Right lobe of liver (tissue), 6 donors: Measurements from ENCODE around the gene TIA1. TPM values are rescaled to one million over a fixed set of nuclear protein-coding genes. Genes with fewer than 3 reads are reported as not detected.
A peak's percentile ranks its signal among the peaks of the same experiment; 100 is the strongest.
"Not testable (repeated sequence)": the region's sequence is repeated elsewhere in the genome, so short reads cannot be mapped to it uniquely, and the experiment has no call there.

Source experiments
- ATAC-seq, 4 donors: fragments of 200-7000 bp; cut with Tn5 transposase; one replicate each; pipeline ENCODE4 v1.9.1; 2020; ENCODE audit warnings: mild to moderate bottlenecking in 4 of 4, moderate library complexity in 4 of 4
- DNase-seq, 3 donors: peaks; one replicate each; pipeline ENCODE4 v3.0.0-alpha.2; 2020
- H3K27ac ChIP-seq, 3 donors: fragments of 200-600 bp; one replicate each; pipeline ENCODE4 v1.8.0; 2022
- H3K27me3 ChIP-seq, 2 donors: fragments of 200-600 bp; one replicate each; pipeline ENCODE4 v1.8.0; 2022
- H3K36me3 ChIP-seq, 4 donors: fragments of 200-600 bp; sonication (generic) in 1 of 4; one replicate each; pipeline versions ENCODE4 v1.5.1 to v1.8.0; 2017 to 2022; ENCODE audit warnings: control low read depth in 1 of 4
- H3K4me1 ChIP-seq, 4 donors: fragments of 200-600 bp; sonication (generic) in 1 of 4; one replicate each; pipeline versions ENCODE4 v1.5.1 to v1.8.0; 2017 to 2022; ENCODE audit warnings: control low read depth in 1 of 4
- H3K4me3 ChIP-seq, 3 donors: fragments of 200-600 bp; one replicate each; pipeline ENCODE4 v1.8.0; 2022
- H3K9me3 ChIP-seq, 4 donors: fragments of 200-600 bp; sonication (generic) in 1 of 4; one replicate each; pipeline versions ENCODE4 v1.5.1 to v1.8.0; 2017 to 2022; ENCODE audit warnings: control low read depth in 1 of 4
- POLR2A ChIP-seq: fragments of 450-650 bp; IDR thresholded peaks from one replicate; pipeline ENCODE4 v1.6.1; 2017; ENCODE audit warnings: antibody characterized with exemption, mild to moderate bottlenecking
- WGBS: methylation state at CpG from one replicate; pipeline ENCODE4 v1.1.6; 2018; ENCODE audit warnings: low coverage, low lambda C conversion rate; ENCODE audit not compliant: insufficient coverage; ENCODE audit errors: missing lambda C conversion rate; 5-methylcytosine and 5-hydroxymethylcytosine counted together
- intact Hi-C, 2 donors: fragments of 100-400 bp; cut with DNase I; formaldehyde crosslinking; loops; one replicate each; pipeline versions ENCODE4 v1.11.2 to v1.14.1; 2022
- total RNA-seq, 6 experiments: library from RNA; depleted of rRNA in 2 of 6; stranded (reverse); fragments of >200 nt in 2 of 6; fragmentation: NEBNext Ultra II Directional in 3 of 6; extraction: Animal tissue kit (Norgen Biotek cat#: 25700) in 3 of 6; gene quantifications; one replicate each; pipeline versions ENCODE4 v1.1.0 to v1.2.4, GENCODE V29; 2016 to 2023
- TF ChIP-seq, protein P1 (sequence below), 4 donors: fragments of 200-600 bp in 3 of 4; fragments of 450-650 bp in 1 of 4; IDR thresholded peaks; one replicate each; pipeline versions ENCODE4 v1.5.1 to v1.8.0; 2016 to 2022; ENCODE audit warnings: antibody characterized with exemption in 4 of 4, mild to moderate bottlenecking in 2 of 4
- donor health status: DM: no; HTN: yes; CAD: no.
- donor health status: DM: no; HTN: no; CAD: no.
- donor health status: DM: no; HTN: no; CAD: no.
- donor health status: DM: no; HTN: yes; CAD: no.
- donor health status: DM: no; HTN: yes; CAD: no.

TIA1 gene
- total RNA-seq, 6 experiments from 2014 or later: 27.5 to 44.2 (median 35.8) TPM

DNA sequence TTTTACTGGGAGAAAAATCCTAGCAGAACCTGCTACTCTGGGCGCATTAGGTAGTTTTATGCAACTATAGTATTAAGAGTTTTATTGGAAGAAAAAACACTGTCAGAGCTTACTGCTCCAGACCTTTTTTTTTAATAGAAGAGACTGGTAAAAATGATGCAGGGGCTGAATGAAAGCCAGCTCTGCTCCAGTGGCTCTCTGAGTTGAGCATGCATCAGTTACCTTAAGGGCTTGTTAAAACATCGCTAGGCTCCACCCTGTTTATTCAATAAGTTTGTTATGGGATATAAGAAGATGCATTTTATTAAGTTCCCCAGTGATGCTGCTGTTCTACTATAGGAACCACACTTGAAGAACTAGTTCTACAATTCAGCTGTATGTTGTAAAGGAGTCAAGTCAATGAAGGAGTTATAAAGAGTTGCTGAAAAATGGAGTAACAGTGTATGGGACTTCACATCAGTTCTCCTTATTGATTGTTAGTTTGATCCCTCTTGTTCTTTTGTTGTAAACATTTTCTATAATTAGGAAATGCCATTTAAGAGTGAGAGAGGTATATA lies 31.9 kb upstream of the TIA1 start:
- WGBS: 91% methylated on average over 2 of the region's 2 CpGs
- intact Hi-C loops: no loop called here
- Histone ChIP-seq H3K27me3 (no peaks in the 10 kb centered on the region), H3K4me1 (no peaks in the 10 kb centered on the region), H3K27ac (no peak overlapping the region), H3K9me3 (no peaks in the 10 kb centered on the region), H3K4me3 (no peak overlapping the region), H3K36me3 (peaks cover 0 to 71% (median 27%) of the 10 kb centered on the region in 4 donors)
- DNase-seq (no peak), ATAC-seq (no peak)
- TF ChIP-seq, protein P1, sequence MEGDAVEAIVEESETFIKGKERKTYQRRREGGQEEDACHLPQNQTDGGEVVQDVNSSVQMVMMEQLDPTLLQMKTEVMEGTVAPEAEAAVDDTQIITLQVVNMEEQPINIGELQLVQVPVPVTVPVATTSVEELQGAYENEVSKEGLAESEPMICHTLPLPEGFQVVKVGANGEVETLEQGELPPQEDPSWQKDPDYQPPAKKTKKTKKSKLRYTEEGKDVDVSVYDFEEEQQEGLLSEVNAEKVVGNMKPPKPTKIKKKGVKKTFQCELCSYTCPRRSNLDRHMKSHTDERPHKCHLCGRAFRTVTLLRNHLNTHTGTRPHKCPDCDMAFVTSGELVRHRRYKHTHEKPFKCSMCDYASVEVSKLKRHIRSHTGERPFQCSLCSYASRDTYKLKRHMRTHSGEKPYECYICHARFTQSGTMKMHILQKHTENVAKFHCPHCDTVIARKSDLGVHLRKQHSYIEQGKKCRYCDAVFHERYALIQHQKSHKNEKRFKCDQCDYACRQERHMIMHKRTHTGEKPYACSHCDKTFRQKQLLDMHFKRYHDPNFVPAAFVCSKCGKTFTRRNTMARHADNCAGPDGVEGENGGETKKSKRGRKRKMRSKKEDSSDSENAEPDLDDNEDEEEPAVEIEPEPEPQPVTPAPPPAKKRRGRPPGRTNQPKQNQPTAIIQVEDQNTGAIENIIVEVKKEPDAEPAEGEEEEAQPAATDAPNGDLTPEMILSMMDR (IDR thresholded peaks at IDR 0.05): no peak
- TF ChIP-seq POLR2A: no peak

DNA sequence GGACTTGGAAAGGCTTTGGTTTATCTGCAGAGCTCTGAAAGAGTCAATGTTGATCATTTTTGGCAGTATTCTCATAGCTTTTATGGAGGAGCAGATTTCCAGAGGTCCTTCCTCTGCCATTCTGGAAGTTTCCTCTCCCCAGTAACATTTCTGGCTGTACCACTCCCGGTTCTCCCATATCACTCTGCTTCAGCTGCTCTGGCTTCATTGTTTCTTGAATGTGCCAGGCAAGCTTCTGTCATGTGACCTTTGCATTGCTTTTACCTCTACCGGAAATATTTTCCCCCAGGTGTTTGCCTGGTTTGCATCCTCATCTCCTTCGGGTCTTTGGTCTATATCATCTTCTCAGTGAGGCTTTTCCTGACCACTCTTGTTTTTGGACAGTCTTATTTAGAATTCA lies 21.9 kb upstream of the TIA1 start:
- DNase-seq: no peak
- Histone ChIP-seq H3K27ac (peak overlapping the region; percentile 58 to 95 (median 94)), H3K4me3 (peak overlapping the region in 2 of 3 donors; percentile 37 to 49), H3K27me3 (no peaks in the 10 kb centered on the region), H3K36me3 (peaks cover 0 to 16% (median 7%) of the 10 kb centered on the region in 4 donors), H3K4me1 (peaks cover 0 to 21% (median 3%) of the 10 kb centered on the region in 4 donors), H3K9me3 (no peaks in the 10 kb centered on the region)
- WGBS: 27% methylated on average over 3 of the region's 3 CpGs
- TF ChIP-seq, protein P1 (IDR thresholded peaks at IDR 0.05): no peak
- peak; percentile 23 to 40 (median 34) for ATAC-seq
- intact Hi-C loops: no loop called here

DNA sequence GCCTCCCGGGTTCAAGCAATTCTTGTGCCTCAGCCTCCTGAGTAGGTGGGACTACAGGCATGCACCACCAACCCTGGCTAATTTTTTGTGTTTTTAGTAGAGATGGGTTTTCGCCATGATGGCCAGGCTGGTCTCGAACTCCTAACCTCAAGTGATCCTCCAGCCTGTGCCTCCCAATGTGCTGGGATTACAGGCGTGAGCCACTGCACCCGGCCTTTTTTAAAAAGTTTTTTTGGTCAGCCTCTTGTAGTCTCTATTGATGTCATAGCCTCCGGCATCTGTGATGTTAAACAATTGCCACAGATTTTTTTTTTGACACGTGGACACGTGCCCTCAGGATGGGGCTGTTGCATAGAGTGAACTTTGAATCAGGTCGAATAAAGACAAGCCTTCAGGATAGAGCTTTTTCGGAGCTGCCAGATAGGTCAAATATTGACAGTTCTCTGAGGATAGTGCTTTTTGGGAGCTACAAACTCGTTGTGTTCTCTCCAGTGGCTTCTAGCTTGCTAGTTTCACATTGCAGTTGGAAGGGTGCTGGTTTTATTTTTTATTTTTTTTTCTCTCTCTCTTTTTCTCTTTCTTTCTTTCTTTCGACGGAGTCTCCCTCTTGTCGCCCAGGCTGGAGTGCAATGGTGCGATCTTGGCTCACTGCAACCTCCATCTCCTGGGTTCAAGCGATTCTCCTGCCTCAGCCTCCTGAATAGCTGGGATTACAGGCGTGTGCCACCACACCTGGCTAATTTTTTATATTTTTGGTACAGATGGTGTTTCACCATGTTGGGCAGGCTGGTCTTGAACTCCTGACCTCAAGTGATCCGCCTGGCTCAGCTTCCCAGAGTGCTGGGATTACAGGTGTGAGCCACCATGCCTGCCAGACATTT lies 21.2 kb upstream of the TIA1 start:
- intact Hi-C loops, H3K9me3 ChIP-seq, H3K27me3 ChIP-seq: not testable (repeated sequence)
- DNase-seq (peak in 1 of 3 donors; percentile 71), ATAC-seq (peak; percentile 90 to 97 (median 96))
- peaks cover 0 to 14% (median 2%) of the 10 kb centered on the region in 4 donors for H3K36me3 ChIP-seq
- peak overlapping the region in 2 of 3 donors; percentile 37 to 49 for H3K4me3 ChIP-seq
- TF ChIP-seq, protein P1 (IDR thresholded peaks at IDR 0.05): peak in 2 of 4 donors; percentile 6 to 12
- H3K27ac ChIP-seq: peak overlapping the region; percentile 58 to 95 (median 94)
- peaks cover 0 to 21% (median 3%) of the 10 kb centered on the region in 4 donors for H3K4me1 ChIP-seq
- WGBS: 25% methylated on average over 14 of the region's 18 CpGs

- H3K4me1 ChIP-seq: peaks cover 0 to 21% (median 3%) of the 10 kb centered on the region in 4 donors
- H3K27ac ChIP-seq: peak overlapping the region in 2 of 3 donors; percentile 31 to 94
- H3K27me3 ChIP-seq, H3K4me3 ChIP-seq, ATAC-seq, intact Hi-C loops, DNase-seq, H3K9me3 ChIP-seq: not testable (repeated sequence)
- WGBS: 98% methylated on average over 5 of the region's 30 CpGs
- peaks cover 0 to 26% (median 5%) of the 10 kb centered on the region in 4 donors for H3K36me3 ChIP-seq
Measured at GRCh38 chr2:70266925-70267324, 18.5 kb upstream of the TIA1 start.

GRCh38 chr2:70261501-70261900 lies 13.1 kb upstream of the TIA1 start:
- WGBS: no CpG with 5 or more reads among the region's 1 CpG
- H3K36me3 ChIP-seq: peaks cover 0 to 42% (median 5%) of the 10 kb centered on the region in 4 donors

More at GRCh38 chr2:70261501-70261900, 13.1 kb upstream of the TIA1 start:
- no peaks in the 10 kb centered on the region for H3K9me3 ChIP-seq
- H3K27me3 ChIP-seq: no peaks in the 10 kb centered on the region
- DNase-seq (no peak), ATAC-seq (no peak)
- peak overlapping the region in 1 of 3 donors; percentile 24 for H3K27ac ChIP-seq
- TF ChIP-seq, protein P1 (IDR thresholded peaks at IDR 0.05): no peak
- TF ChIP-seq POLR2A: no peak
- H3K4me3 ChIP-seq: no peak overlapping the region
- H3K4me1 ChIP-seq: peaks cover 0 to 29% (median 8%) of the 10 kb centered on the region in 4 donors
- intact Hi-C loops: no loop called here
